Measurements from ENCODE around the gene CAMK2G. TPM values are rescaled to one million over a fixed set of nuclear protein-coding genes. Genes with fewer than 3 reads are reported as not detected.

Gene CAMK2G
- total RNA-seq, 1 donor from 2014 or later = 31.7 TPM

DNA sequence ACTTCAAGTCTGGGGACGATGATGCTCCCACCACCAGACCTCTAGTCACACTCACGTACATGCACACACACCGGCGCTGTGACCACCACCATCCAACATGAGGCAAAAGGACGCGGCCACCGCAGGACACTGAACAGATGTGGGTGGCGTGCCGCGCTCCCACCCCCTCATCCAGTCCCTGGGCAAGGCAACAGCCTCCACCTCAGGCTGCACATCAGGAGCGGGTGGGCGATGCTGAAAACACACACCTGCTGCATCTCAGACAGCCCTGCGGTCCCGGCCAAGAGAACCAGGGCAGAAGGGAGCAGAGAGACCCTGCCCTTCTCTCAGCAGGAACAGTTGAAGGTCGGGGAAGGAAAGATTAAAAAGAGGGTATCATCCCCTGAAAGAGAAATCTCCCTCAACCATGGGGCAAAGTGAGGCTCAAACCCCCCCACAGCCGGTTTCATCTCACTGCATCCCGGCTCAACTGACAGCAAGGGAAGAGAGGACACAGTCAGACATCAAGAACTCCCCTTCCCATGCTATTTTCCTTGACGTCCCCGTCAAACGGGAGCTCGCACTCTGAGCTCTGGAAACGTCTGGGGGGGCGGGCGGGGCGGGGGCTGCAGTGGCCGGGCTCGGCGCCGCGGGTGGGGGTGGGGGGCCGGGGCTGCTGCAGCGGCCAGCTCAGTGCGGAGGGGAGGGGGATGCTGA lies 1.1 kb downstream of the CAMK2G start:
- DNase-seq (ENCODE audit: low spot score) = no peak
- no peaks in the 10 kb centered on the region for H3K27me3 Mint-ChIP-seq (ENCODE audit: low read depth)
- TF ChIP-seq CTCF (IDR thresholded peaks at IDR 0.05) = no peak
- H3K9me3 Mint-ChIP-seq (ENCODE audit: low read depth) = no peaks in the 10 kb centered on the region
- H3K4me3 Mint-ChIP-seq (ENCODE audit: unreplicated experiment) = peak overlapping the region; percentile 69
- H3K27ac Mint-ChIP-seq (ENCODE audit: unreplicated experiment) = no peak overlapping the region
- peaks cover 34% of the 10 kb centered on the region for H3K4me1 Mint-ChIP-seq (ENCODE audit: low read depth)
- peaks cover 12% of the 10 kb centered on the region for H3K36me3 Mint-ChIP-seq (ENCODE audit: low read depth)

GRCh38 chr10:73872190-73872710 lies 2.1 kb downstream of the CAMK2G start:
- Mint-ChIP-seq H3K36me3 (ENCODE audit: low read depth) (peaks cover 12% of the 10 kb centered on the region), H3K27ac (ENCODE audit: unreplicated experiment) (no peak overlapping the region), H3K4me3 (ENCODE audit: unreplicated experiment) (peak overlapping the region; percentile 48), H3K27me3 (ENCODE audit: low read depth) (no peaks in the 10 kb centered on the region), H3K9me3 (ENCODE audit: low read depth) (no peaks in the 10 kb centered on the region), H3K4me1 (ENCODE audit: low read depth) (peaks cover 42% of the 10 kb centered on the region)
- no peak for DNase-seq (ENCODE audit: low spot score)
- TF ChIP-seq CTCF (IDR thresholded peaks at IDR 0.05) = peak; percentile 60

DNA sequence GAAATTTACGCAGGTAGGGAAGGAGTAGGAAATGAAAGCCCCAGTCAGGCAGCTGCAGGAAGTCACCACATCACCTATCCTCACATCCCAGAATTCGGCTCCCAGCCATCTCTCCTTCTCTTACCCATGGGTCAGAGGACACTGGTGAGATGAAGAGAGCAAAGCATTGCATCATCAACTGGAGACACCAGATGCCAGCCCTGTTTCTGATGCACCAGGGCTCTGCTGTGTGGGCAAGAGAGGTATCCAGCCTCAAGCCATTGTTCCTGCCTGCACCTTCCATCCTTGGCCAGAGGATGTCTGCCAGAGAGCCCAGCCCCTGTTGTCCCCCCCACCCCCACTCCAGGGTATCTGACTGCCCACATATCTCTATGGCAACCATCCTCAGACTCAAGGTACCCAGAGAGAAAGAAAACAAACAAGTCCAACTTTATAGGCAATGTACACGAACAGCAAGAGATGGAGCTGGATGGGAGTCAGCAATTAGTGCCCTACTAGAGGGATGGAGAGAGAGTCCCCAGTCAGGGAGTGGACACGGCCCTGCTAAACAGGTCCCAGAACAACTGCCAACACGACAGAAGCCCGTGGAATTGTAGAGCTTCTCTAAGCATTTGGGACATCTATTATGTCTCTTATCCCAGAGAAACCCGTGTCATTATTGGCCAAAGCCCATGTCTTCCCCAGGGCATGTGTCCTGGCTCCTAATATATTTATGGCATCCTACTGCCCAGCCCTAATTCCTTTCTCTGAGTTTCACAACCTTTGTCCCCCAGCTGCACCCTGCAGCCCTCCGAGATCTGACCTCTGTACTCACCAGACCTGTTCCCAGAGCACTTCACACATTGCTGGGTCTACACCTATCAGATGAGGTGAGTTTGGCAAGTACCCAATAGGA lies 2.8 kb downstream of the CAMK2G start:
- Mint-ChIP-seq H3K27ac (ENCODE audit: unreplicated experiment) (no peak overlapping the region), H3K27me3 (ENCODE audit: low read depth) (no peaks in the 10 kb centered on the region), H3K4me3 (ENCODE audit: unreplicated experiment) (no peak overlapping the region), H3K4me1 (ENCODE audit: low read depth) (peaks cover 42% of the 10 kb centered on the region), H3K9me3 (ENCODE audit: low read depth) (no peaks in the 10 kb centered on the region), H3K36me3 (ENCODE audit: low read depth) (peaks cover 14% of the 10 kb centered on the region)
- no peak for TF ChIP-seq CTCF (IDR thresholded peaks at IDR 0.05)
- no peak for DNase-seq (ENCODE audit: low spot score)

- Mint-ChIP-seq H3K4me1 (ENCODE audit: low read depth) (peaks cover 37% of the 10 kb centered on the region), H3K9me3 (ENCODE audit: low read depth) (no peaks in the 10 kb centered on the region), H3K36me3 (ENCODE audit: low read depth) (peaks cover 16% of the 10 kb centered on the region), H3K27me3 (ENCODE audit: low read depth) (no peaks in the 10 kb centered on the region), H3K4me3 (ENCODE audit: unreplicated experiment) (no peak overlapping the region), H3K27ac (ENCODE audit: unreplicated experiment) (no peak overlapping the region)
- no peak for DNase-seq (ENCODE audit: low spot score)
- no peak for TF ChIP-seq CTCF (IDR thresholded peaks at IDR 0.05)
Observed at GRCh38 chr10:73868655-73869195, 5.6 kb downstream of the CAMK2G start.
